ENCODE results near the gene SCMH1. TPM values are rescaled to one million over a fixed set of nuclear protein-coding genes. Genes with fewer than 3 reads are reported as not detected.

Gene SCMH1
- total and polyA plus RNA-seq, 4 donors, result 6.6 to 12.8 (median 10.5) TPM

DNA sequence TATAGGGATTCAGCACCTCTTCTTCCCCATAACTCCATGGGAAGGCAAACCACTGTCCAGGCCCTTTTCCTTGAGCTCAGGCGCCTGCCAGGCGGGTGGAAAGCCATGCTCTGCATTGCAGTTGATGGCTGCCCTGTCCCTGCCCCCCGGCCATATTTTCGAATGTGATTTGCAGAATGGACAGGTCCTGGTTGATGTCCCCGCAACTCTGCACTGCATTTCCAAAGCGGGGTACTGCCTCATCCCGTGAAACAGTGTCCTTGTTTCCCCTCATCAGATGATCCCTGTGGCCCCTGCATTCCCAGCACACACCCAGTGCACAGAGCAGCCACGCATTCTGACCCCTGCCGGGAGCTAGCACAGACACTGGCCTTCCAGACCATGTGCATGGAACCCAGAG is 33.7 kb upstream of the SCMH1 start:
- 91% methylated on average over 9 of the region's 9 CpGs for WGBS
- no peaks in the 10 kb centered on the region for H3K36me3 ChIP-seq (ENCODE audit: control insufficient read depth in 4 of 4, insufficient read depth in 3 of 4, low read depth in 1 of 4, low read length in 3 of 4)
- no peaks in the 10 kb centered on the region for H3K9me3 ChIP-seq (ENCODE audit: control insufficient read depth in 4 of 4, low read length in 3 of 4)
- H3K4me1 ChIP-seq (ENCODE audit: control insufficient read depth in 4 of 4, insufficient read depth in 4 of 4, low read length in 3 of 4), result no peaks in the 10 kb centered on the region
- H3K9ac ChIP-seq (ENCODE audit: low read depth in 1 of 2, low read length in 2 of 2), result no peak overlapping the region
- no peak overlapping the region for H3K4me3 ChIP-seq (ENCODE audit: low read depth in 1 of 3, low read length in 3 of 3)
- TF ChIP-seq RAD21 (IDR thresholded peaks at IDR 0.05) (no peak), RXRA (IDR thresholded peaks at IDR 0.05) (no peak), EGR1 (IDR thresholded peaks at IDR 0.05; ENCODE audit: low read depth in 2 of 2) (no peak), HNF4G (IDR thresholded peaks at IDR 0.05) (no peak), FOXA2 (IDR thresholded peaks at IDR 0.05) (no peak), HNF4A (conservative IDR thresholded peaks at IDR 0.05) (no peak), GABPA (IDR thresholded peaks at IDR 0.05 in 1 of 2, conservative IDR thresholded peaks at IDR 0.05 in 1 of 2) (no peak), YY1 (IDR thresholded peaks at IDR 0.05) (no peak)
- TF ChIP-seq, protein P1, sequence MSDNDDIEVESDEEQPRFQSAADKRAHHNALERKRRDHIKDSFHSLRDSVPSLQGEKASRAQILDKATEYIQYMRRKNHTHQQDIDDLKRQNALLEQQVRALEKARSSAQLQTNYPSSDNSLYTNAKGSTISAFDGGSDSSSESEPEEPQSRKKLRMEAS (IDR thresholded peaks at IDR 0.05), result no peak
- TF ChIP-seq, protein P2, sequence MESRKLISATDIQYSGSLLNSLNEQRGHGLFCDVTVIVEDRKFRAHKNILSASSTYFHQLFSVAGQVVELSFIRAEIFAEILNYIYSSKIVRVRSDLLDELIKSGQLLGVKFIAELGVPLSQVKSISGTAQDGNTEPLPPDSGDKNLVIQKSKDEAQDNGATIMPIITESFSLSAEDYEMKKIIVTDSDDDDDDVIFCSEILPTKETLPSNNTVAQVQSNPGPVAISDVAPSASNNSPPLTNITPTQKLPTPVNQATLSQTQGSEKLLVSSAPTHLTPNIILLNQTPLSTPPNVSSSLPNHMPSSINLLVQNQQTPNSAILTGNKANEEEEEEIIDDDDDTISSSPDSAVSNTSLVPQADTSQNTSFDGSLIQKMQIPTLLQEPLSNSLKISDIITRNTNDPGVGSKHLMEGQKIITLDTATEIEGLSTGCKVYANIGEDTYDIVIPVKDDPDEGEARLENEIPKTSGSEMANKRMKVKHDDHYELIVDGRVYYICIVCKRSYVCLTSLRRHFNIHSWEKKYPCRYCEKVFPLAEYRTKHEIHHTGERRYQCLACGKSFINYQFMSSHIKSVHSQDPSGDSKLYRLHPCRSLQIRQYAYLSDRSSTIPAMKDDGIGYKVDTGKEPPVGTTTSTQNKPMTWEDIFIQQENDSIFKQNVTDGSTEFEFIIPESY (IDR thresholded peaks at IDR 0.05), result no peak
- TF ChIP-seq, protein P3, sequence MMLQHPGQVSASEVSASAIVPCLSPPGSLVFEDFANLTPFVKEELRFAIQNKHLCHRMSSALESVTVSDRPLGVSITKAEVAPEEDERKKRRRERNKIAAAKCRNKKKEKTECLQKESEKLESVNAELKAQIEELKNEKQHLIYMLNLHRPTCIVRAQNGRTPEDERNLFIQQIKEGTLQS (IDR thresholded peaks at IDR 0.05), result no peak
- no peak overlapping the region for H3K27ac ChIP-seq (ENCODE audit: low read depth in 1 of 2, low read length in 2 of 2)
- no peak for DNase-seq (ENCODE audit: low spot score)
- H3K27me3 ChIP-seq (ENCODE audit: control insufficient read depth in 4 of 4, insufficient read depth in 4 of 4, low read length in 3 of 4), result peaks cover 0 to 2% (median 0%) of the 10 kb centered on the region in 4 donors

DNA sequence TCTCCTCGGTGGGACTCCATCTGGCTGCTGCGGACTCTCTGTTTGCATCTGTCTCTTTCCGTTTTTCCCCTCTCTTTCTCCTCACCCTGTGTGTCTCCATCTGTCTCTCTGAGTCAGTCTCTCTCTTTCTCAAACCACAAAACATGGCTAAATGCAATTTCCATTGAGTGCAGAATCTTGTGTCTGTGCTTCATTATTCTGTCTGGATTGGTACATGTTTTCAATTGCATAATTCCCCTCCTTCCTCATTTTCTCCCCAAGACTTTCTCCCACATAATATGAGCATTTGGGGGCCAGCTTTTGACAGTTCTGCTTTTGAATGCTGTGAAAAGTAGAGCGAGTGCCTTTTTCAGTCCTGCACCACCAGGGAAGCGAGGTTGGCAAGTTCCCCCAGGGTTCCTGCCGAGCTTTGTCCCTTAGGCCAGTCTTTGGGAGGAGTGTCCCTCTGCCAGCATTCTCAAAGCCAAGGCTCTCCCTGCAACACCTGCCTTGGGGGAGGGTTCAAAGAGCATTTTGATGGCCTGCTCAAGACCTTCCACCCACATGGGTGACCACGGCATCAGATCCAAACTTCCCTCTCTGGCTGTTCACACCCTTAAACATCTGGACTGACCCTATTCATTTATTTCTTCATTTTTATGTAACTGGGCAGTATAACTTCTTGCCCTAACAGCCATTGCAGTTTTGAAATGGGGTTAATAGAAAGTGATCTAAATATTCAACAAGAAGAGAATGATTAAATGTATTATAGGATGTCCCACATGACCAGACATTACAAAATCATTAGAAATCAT is 32.8 kb upstream of the SCMH1 start:
- no peak for DNase-seq (ENCODE audit: low spot score)
- no peak overlapping the region for H3K4me3 ChIP-seq (ENCODE audit: low read depth in 1 of 3, low read length in 3 of 3)
- no peaks in the 10 kb centered on the region for H3K9me3 ChIP-seq (ENCODE audit: control insufficient read depth in 4 of 4, low read length in 3 of 4)
- H3K4me1 ChIP-seq (ENCODE audit: control insufficient read depth in 4 of 4, insufficient read depth in 4 of 4, low read length in 3 of 4), result no peaks in the 10 kb centered on the region
- H3K9ac ChIP-seq (ENCODE audit: low read depth in 1 of 2, low read length in 2 of 2), result no peak overlapping the region
- H3K36me3 ChIP-seq (ENCODE audit: control insufficient read depth in 4 of 4, insufficient read depth in 3 of 4, low read depth in 1 of 4, low read length in 3 of 4), result no peaks in the 10 kb centered on the region
- H3K27me3 ChIP-seq (ENCODE audit: control insufficient read depth in 4 of 4, insufficient read depth in 4 of 4, low read length in 3 of 4), result peaks cover 0 to 2% (median 0%) of the 10 kb centered on the region in 4 donors
- TF ChIP-seq EGR1 (IDR thresholded peaks at IDR 0.05; ENCODE audit: low read depth in 2 of 2) (no peak), HNF4G (IDR thresholded peaks at IDR 0.05) (no peak)
- TF ChIP-seq, protein P3 (IDR thresholded peaks at IDR 0.05), result no peak
- TF ChIP-seq, protein P1 (IDR thresholded peaks at IDR 0.05), result no peak
- 77% methylated on average over 7 of the region's 7 CpGs for WGBS
- H3K27ac ChIP-seq (ENCODE audit: low read depth in 1 of 2, low read length in 2 of 2), result no peak overlapping the region

DNA sequence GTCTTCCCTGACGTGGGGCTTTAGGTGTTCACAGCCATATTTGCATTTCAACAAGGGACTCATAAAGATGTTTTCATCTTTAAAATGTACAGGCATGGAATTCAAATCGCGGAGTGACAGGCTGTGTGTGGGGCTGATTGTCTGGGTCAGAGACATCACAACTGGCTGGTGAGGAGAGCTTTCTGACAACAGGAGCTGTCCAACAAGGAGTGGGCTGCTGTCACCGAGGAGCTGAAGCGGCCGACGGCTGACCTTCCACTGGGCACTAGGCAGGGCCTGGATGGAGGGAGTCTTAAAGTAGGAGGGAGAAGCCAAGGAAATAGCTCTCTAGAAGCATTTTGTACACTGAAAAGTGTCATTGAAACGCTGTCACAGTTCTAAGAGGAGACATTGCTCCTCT is 30.5 kb upstream of the SCMH1 start:
- TF ChIP-seq FOXA1 (IDR thresholded peaks at IDR 0.05) (no peak), HNF4A (conservative IDR thresholded peaks at IDR 0.05) (no peak), RXRA (IDR thresholded peaks at IDR 0.05) (no peak), SP1 (IDR thresholded peaks at IDR 0.05) (no peak)
- TF ChIP-seq, protein P4, sequence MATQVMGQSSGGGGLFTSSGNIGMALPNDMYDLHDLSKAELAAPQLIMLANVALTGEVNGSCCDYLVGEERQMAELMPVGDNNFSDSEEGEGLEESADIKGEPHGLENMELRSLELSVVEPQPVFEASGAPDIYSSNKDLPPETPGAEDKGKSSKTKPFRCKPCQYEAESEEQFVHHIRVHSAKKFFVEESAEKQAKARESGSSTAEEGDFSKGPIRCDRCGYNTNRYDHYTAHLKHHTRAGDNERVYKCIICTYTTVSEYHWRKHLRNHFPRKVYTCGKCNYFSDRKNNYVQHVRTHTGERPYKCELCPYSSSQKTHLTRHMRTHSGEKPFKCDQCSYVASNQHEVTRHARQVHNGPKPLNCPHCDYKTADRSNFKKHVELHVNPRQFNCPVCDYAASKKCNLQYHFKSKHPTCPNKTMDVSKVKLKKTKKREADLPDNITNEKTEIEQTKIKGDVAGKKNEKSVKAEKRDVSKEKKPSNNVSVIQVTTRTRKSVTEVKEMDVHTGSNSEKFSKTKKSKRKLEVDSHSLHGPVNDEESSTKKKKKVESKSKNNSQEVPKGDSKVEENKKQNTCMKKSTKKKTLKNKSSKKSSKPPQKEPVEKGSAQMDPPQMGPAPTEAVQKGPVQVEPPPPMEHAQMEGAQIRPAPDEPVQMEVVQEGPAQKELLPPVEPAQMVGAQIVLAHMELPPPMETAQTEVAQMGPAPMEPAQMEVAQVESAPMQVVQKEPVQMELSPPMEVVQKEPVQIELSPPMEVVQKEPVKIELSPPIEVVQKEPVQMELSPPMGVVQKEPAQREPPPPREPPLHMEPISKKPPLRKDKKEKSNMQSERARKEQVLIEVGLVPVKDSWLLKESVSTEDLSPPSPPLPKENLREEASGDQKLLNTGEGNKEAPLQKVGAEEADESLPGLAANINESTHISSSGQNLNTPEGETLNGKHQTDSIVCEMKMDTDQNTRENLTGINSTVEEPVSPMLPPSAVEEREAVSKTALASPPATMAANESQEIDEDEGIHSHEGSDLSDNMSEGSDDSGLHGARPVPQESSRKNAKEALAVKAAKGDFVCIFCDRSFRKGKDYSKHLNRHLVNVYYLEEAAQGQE (IDR thresholded peaks at IDR 0.05), result no peak
- TF ChIP-seq, protein P1 (IDR thresholded peaks at IDR 0.05), result no peak
- Histone ChIP-seq H3K27ac (ENCODE audit: low read depth in 1 of 2, low read length in 2 of 2) (no peak overlapping the region), H3K27me3 (ENCODE audit: control insufficient read depth in 4 of 4, insufficient read depth in 4 of 4, low read length in 3 of 4) (peaks cover 0 to 2% (median 0%) of the 10 kb centered on the region in 4 donors), H3K9ac (ENCODE audit: low read depth in 1 of 2, low read length in 2 of 2) (no peak overlapping the region), H3K4me1 (ENCODE audit: control insufficient read depth in 4 of 4, insufficient read depth in 4 of 4, low read length in 3 of 4) (no peaks in the 10 kb centered on the region), H3K36me3 (ENCODE audit: control insufficient read depth in 4 of 4, insufficient read depth in 3 of 4, low read depth in 1 of 4, low read length in 3 of 4) (no peaks in the 10 kb centered on the region), H3K9me3 (ENCODE audit: control insufficient read depth in 4 of 4, low read length in 3 of 4) (no peaks in the 10 kb centered on the region), H3K4me3 (ENCODE audit: low read depth in 1 of 3, low read length in 3 of 3) (no peak overlapping the region)
- WGBS, result 77% methylated on average over 8 of the region's 8 CpGs
- DNase-seq (ENCODE audit: low spot score), result no peak
